HEK293 (cell line): ENCODE data around the gene DAAM1.

Source experiments
- CTCF ChIA-PET: fragments of 350-600 bp; formaldehyde crosslinking; extraction: SDS; loops from one replicate; lab custom pipeline; 2021; ENCODE audit warnings: antibody characterized with exemption; lab: Yijun Ruan, JAX
- POLR2A ChIA-PET: fragments of 300-600 bp; formaldehyde crosslinking; extraction: SDS; loops from one replicate; lab custom pipeline; 2020; ENCODE audit warnings: antibody characterized with exemption, inconsistent platforms; lab: Yijun Ruan, JAX
- H3K27ac ChIP-seq: fragments of 200-500 bp; sonication (Bioruptor generic); 2 replicates; pipeline ENCODE4 v1.5.1; 2014; ENCODE audit warnings: low read depth, low read length, control low read depth, inconsistent platforms; ENCODE audit errors: extremely low read depth
- H3K36me3 ChIP-seq, 2 experiments: fragments of 200-500 bp in 1 of 2; sonication (Bioruptor generic) in 1 of 2; 1 replicate in 1 of 2; 2 replicates in 1 of 2; pipeline ENCODE4 v1.5.1; 2014 to 2017; ENCODE audit warnings: inconsistent platforms in 2 of 2, low read length in 2 of 2; ENCODE audit not compliant: control insufficient read depth in 2 of 2, insufficient read depth in 1 of 2
- H3K4me1 ChIP-seq: fragments of 200-500 bp; sonication (Bioruptor generic); 2 replicates; pipeline ENCODE4 v1.5.1; 2014; ENCODE audit warnings: mild to moderate bottlenecking, low read length, inconsistent platforms; ENCODE audit not compliant: control insufficient read depth, insufficient read depth
- H3K4me3 ChIP-seq: 2 replicates; pipeline ENCODE4 v1.5.1; 2011; ENCODE audit warnings: low read depth, mild to moderate bottlenecking, control low read depth, low read length, moderate library complexity
- H3K9me3 ChIP-seq: fragments of 200-500 bp; sonication (Bioruptor generic); 2 replicates; pipeline ENCODE4 v1.5.1; 2014; ENCODE audit warnings: low read depth, low read length, inconsistent platforms; ENCODE audit not compliant: control insufficient read depth, insufficient read depth
- EGR2 ChIP-seq: fragments of 450-650 bp; formaldehyde crosslinking; IDR thresholded peaks from 2 replicates; pipeline ENCODE4 v1.5.1; 2016; ENCODE audit warnings: low read depth, missing biosample characterization, missing genetic modification characterization
- GLIS2 ChIP-seq: fragments of 450-650 bp; formaldehyde crosslinking; IDR thresholded peaks from 2 replicates; pipeline ENCODE4 v1.5.1; 2016; ENCODE audit warnings: missing biosample characterization, missing genetic modification characterization
- KLF10 ChIP-seq: fragments of 450-650 bp; IDR thresholded peaks from 2 replicates; pipeline ENCODE4 v1.5.1; 2018; ENCODE audit warnings: missing biosample characterization, mild to moderate bottlenecking, missing genetic modification characterization
- PBX3 ChIP-seq: sonication (generic); formaldehyde crosslinking; IDR thresholded peaks from 2 replicates; pipeline ENCODE4 v1.8.1; 2022; ENCODE audit warnings: mild to moderate bottlenecking, moderate library complexity, missing genetic modification reagents
- PRDM2 ChIP-seq: fragments of 450-650 bp; formaldehyde crosslinking; IDR thresholded peaks from 2 replicates; pipeline ENCODE4 v1.5.1; 2016; ENCODE audit warnings: missing biosample characterization, missing genetic modification characterization, borderline replicate concordance
- ZNF184 ChIP-seq: fragments of 450-650 bp; IDR thresholded peaks from 2 replicates; pipeline ENCODE4 v1.5.1; 2018; ENCODE audit warnings: missing biosample characterization, mild to moderate bottlenecking, missing genetic modification characterization
- ZNF335 ChIP-seq: fragments of 450-650 bp; formaldehyde crosslinking; conservative IDR thresholded peaks from 2 replicates; pipeline ENCODE4 v1.5.1; 2016; ENCODE audit warnings: missing biosample characterization, missing genetic modification characterization
- ZNF350 ChIP-seq: fragments of 450-650 bp; formaldehyde crosslinking; IDR thresholded peaks from 2 replicates; pipeline ENCODE4 v1.5.0; 2017; ENCODE audit warnings: missing biosample characterization, mild to moderate bottlenecking, missing genetic modification characterization
- ZNF473 ChIP-seq: fragments of 450-650 bp; formaldehyde crosslinking; IDR thresholded peaks from 2 replicates; pipeline ENCODE4 v1.5.1; 2017; ENCODE audit warnings: missing biosample characterization, missing genetic modification characterization
- ZNF555 ChIP-seq: fragments of 450-650 bp; formaldehyde crosslinking; conservative IDR thresholded peaks from 2 replicates; pipeline ENCODE4 v1.5.1; 2017; ENCODE audit warnings: missing biosample characterization, mild to moderate bottlenecking, missing genetic modification characterization, inconsistent platforms
- ZNF654 ChIP-seq: fragments of 450-650 bp; formaldehyde crosslinking; IDR thresholded peaks from 2 replicates; pipeline ENCODE4 v1.5.1; 2016; ENCODE audit warnings: low read depth, missing biosample characterization, missing genetic modification characterization
- ZNF658 ChIP-seq: fragments of 450-650 bp; formaldehyde crosslinking; IDR thresholded peaks from 2 replicates; pipeline ENCODE4; 2016; ENCODE audit warnings: missing biosample characterization, missing genetic modification characterization
- ZNF660 ChIP-seq: fragments of 450-650 bp; IDR thresholded peaks from 2 replicates; pipeline ENCODE4 v1.5.1; 2018; ENCODE audit warnings: missing biosample characterization, mild to moderate bottlenecking, missing genetic modification characterization
- ZNF791 ChIP-seq: fragments of 450-650 bp; formaldehyde crosslinking; IDR thresholded peaks from 2 replicates; pipeline ENCODE4 v1.5.1; 2016; ENCODE audit warnings: missing biosample characterization, missing genetic modification characterization
- TF ChIP-seq, protein P1 (sequence below): fragments of 450-650 bp; formaldehyde crosslinking; IDR thresholded peaks from 2 replicates; pipeline ENCODE4 v1.5.1; 2016; ENCODE audit warnings: missing biosample characterization, missing genetic modification characterization

Gene DAAM1

GRCh38 chr14:59292921-59293534, 104.6 kb downstream of the DAAM1 start:
- ChIA-PET CTCF (interaction anchor here (0.9 kb wide), 1 partner anchor 14 kb away, joined by 5 read pairs; no protein-coding TSS in a partner anchor), POLR2A (no interaction called here)
- H3K4me3 ChIP-seq: no peak overlapping the region
- peaks cover 0 to 8% of the 10 kb centered on the region in 2 experiments; a peak in 1 of 3 replicates for H3K36me3 ChIP-seq
- no peaks in the 10 kb centered on the region for H3K9me3 ChIP-seq
- TF ChIP-seq KLF10 (tag by site-specific recombination): no peak
- TF ChIP-seq, protein P1, sequence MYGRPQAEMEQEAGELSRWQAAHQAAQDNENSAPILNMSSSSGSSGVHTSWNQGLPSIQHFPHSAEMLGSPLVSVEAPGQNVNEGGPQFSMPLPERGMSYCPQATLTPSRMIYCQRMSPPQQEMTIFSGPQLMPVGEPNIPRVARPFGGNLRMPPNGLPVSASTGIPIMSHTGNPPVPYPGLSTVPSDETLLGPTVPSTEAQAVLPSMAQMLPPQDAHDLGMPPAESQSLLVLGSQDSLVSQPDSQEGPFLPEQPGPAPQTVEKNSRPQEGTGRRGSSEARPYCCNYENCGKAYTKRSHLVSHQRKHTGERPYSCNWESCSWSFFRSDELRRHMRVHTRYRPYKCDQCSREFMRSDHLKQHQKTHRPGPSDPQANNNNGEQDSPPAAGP (tag by site-specific recombination): no peak
- no peak for TF ChIP-seq EGR2 (tag by site-specific recombination)
- TF ChIP-seq, all 188 proteins: peak for 0
- H3K27ac ChIP-seq: no peak overlapping the region
- no peaks in the 10 kb centered on the region; the same call in 1 of the 2 replicates for H3K4me1 ChIP-seq

- H3K4me1 ChIP-seq: no peaks in the 10 kb centered on the region; the same call in 1 of the 2 replicates
- POLR2A ChIA-PET: interaction anchor here (0.6 kb wide), 1 partner anchor 117 kb away, joined by 3 read pairs; no protein-coding TSS in a partner anchor
- H3K9me3 ChIP-seq: no peaks in the 10 kb centered on the region
- no peak overlapping the region for H3K4me3 ChIP-seq
- H3K36me3 ChIP-seq: peaks cover 0 to 8% of the 10 kb centered on the region in 2 experiments; a peak in 1 of 3 replicates
- CTCF ChIA-PET: interaction anchor here (0.9 to 1.2 kb wide), 3 partner anchors 13 to 20 kb away, joined by 3 to 5 read pairs (median 4); no protein-coding TSS in a partner anchor
- no peak overlapping the region for H3K27ac ChIP-seq
- no peak for TF ChIP-seq ZNF658 (tag by site-specific recombination)
- TF ChIP-seq PBX3 (CRISPR knock-in tag): no peak
- TF ChIP-seq ZNF555 (tag by site-specific recombination): no peak
- TF ChIP-seq ZNF660 (tag by site-specific recombination): no peak
- TF ChIP-seq ZNF791 (tag by site-specific recombination): no peak
- no peak for TF ChIP-seq ZNF350 (tag by site-specific recombination)
- TF ChIP-seq ZNF184 (tag by site-specific recombination): no peak
- no peak for TF ChIP-seq PRDM2 (tag by site-specific recombination)
- TF ChIP-seq ZNF335 (tag by site-specific recombination): no peak
- no peak for TF ChIP-seq GLIS2 (tag by site-specific recombination)
- TF ChIP-seq ZNF654 (tag by site-specific recombination): no peak
- TF ChIP-seq ZNF473 (tag by site-specific recombination): no peak
- TF ChIP-seq, all 188 proteins: peak for 0
These were observed 105.6 kb downstream of the DAAM1 start for GRCh38 chr14:59293935-59294661.
